Bronchial smooth muscle cell (primary cell): ENCODE measurements around the gene TERB2. TPM values are rescaled to one million over a fixed set of nuclear protein-coding genes. Genes with fewer than 3 reads are reported as not detected.

Experiments
- total RNA-seq: library from RNA; depleted of rRNA; stranded (reverse); fragments of >200 nt; gene quantifications from 2 replicates; pipeline ENCODE4 v1.2.1, GENCODE V29; 2014

The TERB2 gene
- total RNA-seq: not detected in 2 replicates

GRCh38 chr15:44956388-44956787 is at the start of gene TERB2:
TSS of gene TERB2 (plus strand) at chr15:44956687. CDS start at chr15:44956719, 32 bp downstream.

GRCh38 chr15:45022871-45023658 is 66.6 kb downstream of the TERB2 start, which contains the start of gene SORD:
TSS of gene SORD (plus strand) at chr15:45023195. CDS start at chr15:45023284, 89 bp downstream.

Other genes starting within 250 kb of the TERB2 start
- gene PATL2, start 245.4 kb upstream of the TERB2 start, total RNA-seq: 1.4 and 1.6 TPM in 2 replicates
- 1,895 and 2,086 TPM in 2 replicates for gene B2M, start 245.2 kb upstream of the TERB2 start, total RNA-seq
- 15.4 and 22.9 TPM in 2 replicates for gene TRIM69, start 220.2 kb upstream of the TERB2 start, total RNA-seq
- 4.6 and 6.9 TPM in 2 replicates for gene SORD, start 66.5 kb downstream of the TERB2 start, total RNA-seq
- under 0.01 TPM in 2 replicates for gene DUOX2, start 157.5 kb downstream of the TERB2 start, total RNA-seq
- not detected in 2 replicates for gene DUOXA2, start 157.6 kb downstream of the TERB2 start, total RNA-seq
- gene DUOXA1, start 173.2 kb downstream of the TERB2 start, total RNA-seq: under 0.01 TPM in 2 replicates
- gene DUOX1, start 173.3 kb downstream of the TERB2 start, total RNA-seq: under 0.01 and 0.16 TPM in 2 replicates
- 1.4 and 2.7 TPM in 2 replicates for gene SHF, start 231.3 kb downstream of the TERB2 start, total RNA-seq